CD4-positive, alpha-beta T cell (primary cell): Measurements from ENCODE around the gene RAB11FIP2. TPM values are rescaled to one million over a fixed set of nuclear protein-coding genes. Genes with fewer than 3 reads are reported as not detected.

ENCODE experiments used
- ATAC-seq: fragments of 200-7000 bp; cut with Tn5 transposase; one replicate; pipeline ENCODE4 v1.10.0; 2022; ENCODE audit warnings: mild to moderate bottlenecking; ENCODE audit not compliant: poor library complexity
- CTCF ChIA-PET: fragments of 350-600 bp; sonication (Branson Sonifier 250); formaldehyde crosslinking; loops from one replicate; lab custom pipeline; 2021; ENCODE audit warnings: antibody characterized with exemption, inconsistent platforms; lab: Charles Lee
- POLR2A ChIA-PET: fragments of 350-600 bp; sonication (Branson Sonifier 250); formaldehyde crosslinking; loops from one replicate; lab custom pipeline; 2021; ENCODE audit warnings: antibody characterized with exemption, inconsistent platforms; lab: Charles Lee
- DNase-seq, 14 experiments: peaks; one replicate each; pipeline ENCODE4 v3.0.0-alpha.2; 2013 to 2020; ENCODE audit warnings: mixed read lengths in 2 of 14
- H3K27ac ChIP-seq, 2 donors: one replicate each; pipeline versions ENCODE4 v1.5.1 to v1.7.0; 2013; ENCODE audit warnings: low read length in 2 of 2, low read depth in 1 of 2, mild to moderate bottlenecking in 1 of 2
- H3K27me3 ChIP-seq, 2 experiments: 1 replicate in 1 of 2; 2 replicates in 1 of 2; pipeline versions ENCODE4 v1.6.1 to v1.7.0; 2013; ENCODE audit warnings: low read length in 2 of 2, control low read depth in 1 of 2, mild to moderate bottlenecking in 1 of 2, moderate library complexity in 1 of 2; ENCODE audit not compliant: insufficient read depth in 2 of 2, control insufficient read depth in 1 of 2
- H3K36me3 ChIP-seq: one replicate; pipeline ENCODE4 v1.6.1; 2013; ENCODE audit warnings: low read length, control low read depth; ENCODE audit not compliant: insufficient read depth
- H3K4me1 ChIP-seq: one replicate; pipeline ENCODE4 v1.6.1; 2013; ENCODE audit warnings: low read length, control low read depth; ENCODE audit not compliant: insufficient read depth
- H3K4me3 ChIP-seq: one replicate; pipeline ENCODE4 v1.5.1; 2013; ENCODE audit warnings: mild to moderate bottlenecking, low read length, moderate library complexity
- H3K9me3 ChIP-seq, 2 experiments: 1 replicate in 1 of 2; 2 replicates in 1 of 2; pipeline versions ENCODE4 v1.6.1 to v1.7.0; 2013; ENCODE audit warnings: low read length in 2 of 2, mild to moderate bottlenecking in 2 of 2, control low read depth in 1 of 2, moderate library complexity in 1 of 2; ENCODE audit not compliant: control insufficient read depth in 1 of 2, insufficient read depth in 1 of 2
- H3K27ac Mint-ChIP-seq: one replicate; pipeline ENCODE4 v1.8.0; 2020; ENCODE audit warnings: mixed read lengths
- H3K27me3 Mint-ChIP-seq: one replicate; pipeline ENCODE4 v1.8.0; 2021; ENCODE audit warnings: mixed read lengths
- H3K36me3 Mint-ChIP-seq: one replicate; pipeline ENCODE4 v1.8.0; 2021; ENCODE audit warnings: low read depth, mixed read lengths
- H3K4me1 Mint-ChIP-seq: one replicate; pipeline ENCODE4 v1.8.0; 2021; ENCODE audit warnings: low read depth, mixed read lengths
- H3K4me3 Mint-ChIP-seq: one replicate; pipeline ENCODE4 v1.8.0; 2020; ENCODE audit warnings: mild to moderate bottlenecking, mixed read lengths
- H3K9me3 Mint-ChIP-seq: one replicate; pipeline ENCODE4 v1.8.0; 2020; ENCODE audit warnings: mixed read lengths
- intact Hi-C, 2 experiments: fragments of 100-400 bp; cut with DNase I in 1 of 2; cut with micrococcal nuclease in 1 of 2; formaldehyde crosslinking; loops; one replicate each; pipeline versions ENCODE4 v1.15.1 to v1.9.0; 2023 to 2025; cut with DNase I, micrococcal nuclease
- total RNA-seq, 174 experiments: library from RNA in 2 of 174; stranded (reverse) in 2 of 174; gene quantifications; one replicate each; pipeline ENCODE4 v1.2.3 and lab custom pipeline; 2021 to 2026
- TF ChIP-seq, protein P1 (sequence below): fragments of 200-600 bp; IDR thresholded peaks from one replicate; pipeline ENCODE4 v1.8.0; 2022; ENCODE audit warnings: antibody characterized with exemption, mild to moderate bottlenecking

Gene RAB11FIP2
- total RNA-seq, 2 experiments from 2014 or later: 35.6 to 37.7 TPM

DNA sequence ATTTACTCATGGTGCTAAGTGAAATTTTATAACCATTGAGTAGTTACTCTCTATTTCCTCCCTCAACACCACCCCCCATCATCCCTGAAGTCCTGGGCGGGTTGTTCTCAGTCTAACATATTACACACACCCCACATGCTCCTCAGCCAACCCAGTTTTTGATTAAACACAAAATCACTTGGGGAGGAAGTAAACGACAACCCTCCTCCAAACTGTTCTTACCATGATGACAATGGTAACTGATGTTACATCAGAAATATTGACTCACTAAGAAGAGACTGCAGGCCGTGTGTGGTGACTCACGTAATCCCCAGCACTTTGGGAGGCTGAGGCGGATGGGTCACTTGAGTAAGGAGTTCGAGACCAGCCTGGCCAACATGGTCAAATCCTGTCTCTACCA is 44.2 kb downstream of the RAB11FIP2 start:
- no peaks in the 10 kb centered on the region for H3K27me3 Mint-ChIP-seq
- no peak overlapping the region for H3K27ac Mint-ChIP-seq
- TF ChIP-seq, protein P1, sequence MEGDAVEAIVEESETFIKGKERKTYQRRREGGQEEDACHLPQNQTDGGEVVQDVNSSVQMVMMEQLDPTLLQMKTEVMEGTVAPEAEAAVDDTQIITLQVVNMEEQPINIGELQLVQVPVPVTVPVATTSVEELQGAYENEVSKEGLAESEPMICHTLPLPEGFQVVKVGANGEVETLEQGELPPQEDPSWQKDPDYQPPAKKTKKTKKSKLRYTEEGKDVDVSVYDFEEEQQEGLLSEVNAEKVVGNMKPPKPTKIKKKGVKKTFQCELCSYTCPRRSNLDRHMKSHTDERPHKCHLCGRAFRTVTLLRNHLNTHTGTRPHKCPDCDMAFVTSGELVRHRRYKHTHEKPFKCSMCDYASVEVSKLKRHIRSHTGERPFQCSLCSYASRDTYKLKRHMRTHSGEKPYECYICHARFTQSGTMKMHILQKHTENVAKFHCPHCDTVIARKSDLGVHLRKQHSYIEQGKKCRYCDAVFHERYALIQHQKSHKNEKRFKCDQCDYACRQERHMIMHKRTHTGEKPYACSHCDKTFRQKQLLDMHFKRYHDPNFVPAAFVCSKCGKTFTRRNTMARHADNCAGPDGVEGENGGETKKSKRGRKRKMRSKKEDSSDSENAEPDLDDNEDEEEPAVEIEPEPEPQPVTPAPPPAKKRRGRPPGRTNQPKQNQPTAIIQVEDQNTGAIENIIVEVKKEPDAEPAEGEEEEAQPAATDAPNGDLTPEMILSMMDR: no peak
- Histone ChIP-seq H3K9me3 (no peaks in the 10 kb centered on the region), H3K27me3 (no peaks in the 10 kb centered on the region), H3K4me1 (no peaks in the 10 kb centered on the region), H3K27ac (no peak overlapping the region), H3K4me3 (no peak overlapping the region), H3K36me3 (peaks cover 18% of the 10 kb centered on the region)
- intact Hi-C loops: no loop called here
- H3K4me1 Mint-ChIP-seq: no peaks in the 10 kb centered on the region
- H3K9me3 Mint-ChIP-seq: no peaks in the 10 kb centered on the region
- POLR2A ChIA-PET: no interaction called here
- DNase-seq: no peak
- CTCF ChIA-PET: no interaction called here
- ATAC-seq: no peak
- H3K4me3 Mint-ChIP-seq: no peak overlapping the region
- peaks cover 69% of the 10 kb centered on the region for H3K36me3 Mint-ChIP-seq

- Histone ChIP-seq H3K4me3 (no peak overlapping the region), H3K9me3 (peaks cover 0 to 3% of the 10 kb centered on the region in 2 experiments), H3K36me3 (no peaks in the 10 kb centered on the region), H3K27ac (no peak overlapping the region), H3K27me3 (no peaks in the 10 kb centered on the region), H3K4me1 (no peaks in the 10 kb centered on the region)
- H3K4me1 Mint-ChIP-seq: no peaks in the 10 kb centered on the region
- no peaks in the 10 kb centered on the region for H3K9me3 Mint-ChIP-seq
- no peak for DNase-seq
- peaks cover 46% of the 10 kb centered on the region for H3K36me3 Mint-ChIP-seq
- POLR2A ChIA-PET: no interaction called here
- H3K4me3 Mint-ChIP-seq: no peak overlapping the region
- no peaks in the 10 kb centered on the region for H3K27me3 Mint-ChIP-seq
- CTCF ChIA-PET: no interaction called here
- intact Hi-C loops: no loop called here
- TF ChIP-seq, protein P1: no peak
- no peak overlapping the region for H3K27ac Mint-ChIP-seq
- ATAC-seq: no peak
Observed at GRCh38 chr10:117997673-117998072, 49.1 kb downstream of the RAB11FIP2 start.

GRCh38 chr10:117996709-117997108 is 50.0 kb downstream of the RAB11FIP2 start:
- no peak overlapping the region for H3K4me3 Mint-ChIP-seq
- no peaks in the 10 kb centered on the region for H3K4me1 ChIP-seq
- peaks cover 37% of the 10 kb centered on the region for H3K36me3 Mint-ChIP-seq
- peaks cover 0 to 3% of the 10 kb centered on the region in 2 experiments for H3K9me3 ChIP-seq
- CTCF ChIA-PET: no interaction called here
- H3K36me3 ChIP-seq: no peaks in the 10 kb centered on the region
- H3K9me3 Mint-ChIP-seq: no peaks in the 10 kb centered on the region
- POLR2A ChIA-PET: no interaction called here
- H3K27ac Mint-ChIP-seq: no peak overlapping the region
- no peaks in the 10 kb centered on the region for H3K4me1 Mint-ChIP-seq
- DNase-seq (no peak), ATAC-seq (no peak)
- H3K27me3 ChIP-seq: no peaks in the 10 kb centered on the region
- no peak overlapping the region for H3K27ac ChIP-seq
- no peak overlapping the region for H3K4me3 ChIP-seq
- intact Hi-C loops: no loop called here
- no peaks in the 10 kb centered on the region for H3K27me3 Mint-ChIP-seq
- TF ChIP-seq, protein P1: no peak
